ENCODE measurements around the gene SRD5A1. TPM values are rescaled to one million over a fixed set of nuclear protein-coding genes. Genes with fewer than 3 reads are reported as not detected.

SRD5A1 gene
- total RNA-seq, 4 donors from 2014 or later = 9.0 to 79.8 (median 17.0) TPM

DNA sequence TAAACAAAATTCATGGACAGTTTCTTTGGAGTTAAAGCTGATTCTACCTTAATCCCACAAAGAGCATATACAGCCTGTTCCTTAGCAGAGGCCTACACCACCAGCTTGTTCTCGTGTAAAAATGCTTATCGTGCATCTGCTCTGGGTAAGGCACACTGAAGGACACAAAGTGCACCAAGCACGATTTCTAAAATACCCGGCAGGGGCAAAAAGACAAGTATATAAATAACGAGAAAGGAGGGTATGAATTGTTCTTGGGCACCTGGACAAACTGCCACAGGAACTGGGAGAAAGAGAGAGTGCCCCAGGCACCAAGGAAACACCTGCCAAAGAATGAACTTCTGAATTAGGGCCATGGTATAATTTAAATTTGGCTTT, 25.7 kb upstream of the SRD5A1 start:
- in situ Hi-C loops (cut with MboI; ENCODE audit: low pct_ligation_motif_present in 1 of 4, low pct_unique_long_range_greater_than_20kb in 1 of 4, low sequenced_read_pairs in 3 of 4) = loop anchor here in 1 of 4 donors (25.0 kb wide), 1 partner anchor 130 kb away; no protein-coding TSS in a partner anchor
- TF ChIP-seq POLR2A (IDR thresholded peaks at IDR 0.05) (no peak), POLR2AphosphoS5 (IDR thresholded peaks at IDR 0.05) (no peak), EP300 (IDR thresholded peaks at IDR 0.05; ENCODE audit: low read depth) (no peak)
- TF ChIP-seq, protein P1, sequence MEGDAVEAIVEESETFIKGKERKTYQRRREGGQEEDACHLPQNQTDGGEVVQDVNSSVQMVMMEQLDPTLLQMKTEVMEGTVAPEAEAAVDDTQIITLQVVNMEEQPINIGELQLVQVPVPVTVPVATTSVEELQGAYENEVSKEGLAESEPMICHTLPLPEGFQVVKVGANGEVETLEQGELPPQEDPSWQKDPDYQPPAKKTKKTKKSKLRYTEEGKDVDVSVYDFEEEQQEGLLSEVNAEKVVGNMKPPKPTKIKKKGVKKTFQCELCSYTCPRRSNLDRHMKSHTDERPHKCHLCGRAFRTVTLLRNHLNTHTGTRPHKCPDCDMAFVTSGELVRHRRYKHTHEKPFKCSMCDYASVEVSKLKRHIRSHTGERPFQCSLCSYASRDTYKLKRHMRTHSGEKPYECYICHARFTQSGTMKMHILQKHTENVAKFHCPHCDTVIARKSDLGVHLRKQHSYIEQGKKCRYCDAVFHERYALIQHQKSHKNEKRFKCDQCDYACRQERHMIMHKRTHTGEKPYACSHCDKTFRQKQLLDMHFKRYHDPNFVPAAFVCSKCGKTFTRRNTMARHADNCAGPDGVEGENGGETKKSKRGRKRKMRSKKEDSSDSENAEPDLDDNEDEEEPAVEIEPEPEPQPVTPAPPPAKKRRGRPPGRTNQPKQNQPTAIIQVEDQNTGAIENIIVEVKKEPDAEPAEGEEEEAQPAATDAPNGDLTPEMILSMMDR (IDR thresholded peaks at IDR 0.05) = no peak
- H3K27ac ChIP-seq = no peak overlapping the region
- H3K27me3 ChIP-seq = no peaks in the 10 kb centered on the region
- 90 to 92% methylated on average over 5 of the region's 5 CpGs for WGBS, 2 donors (ENCODE audit: low coverage in 1 of 2)
- no peaks in the 10 kb centered on the region for H3K9me3 ChIP-seq
- no peak overlapping the region for H3K4me3 ChIP-seq
- intact Hi-C loops (cut with DNase I; ENCODE audit: low total_unique reads) = no loop called here
- H3K36me3 ChIP-seq = peaks cover 1 to 83% (median 38%) of the 10 kb centered on the region in 4 donors
- DNase-seq = no peak
- H3K4me1 ChIP-seq = no peaks in the 10 kb centered on the region

DNA sequence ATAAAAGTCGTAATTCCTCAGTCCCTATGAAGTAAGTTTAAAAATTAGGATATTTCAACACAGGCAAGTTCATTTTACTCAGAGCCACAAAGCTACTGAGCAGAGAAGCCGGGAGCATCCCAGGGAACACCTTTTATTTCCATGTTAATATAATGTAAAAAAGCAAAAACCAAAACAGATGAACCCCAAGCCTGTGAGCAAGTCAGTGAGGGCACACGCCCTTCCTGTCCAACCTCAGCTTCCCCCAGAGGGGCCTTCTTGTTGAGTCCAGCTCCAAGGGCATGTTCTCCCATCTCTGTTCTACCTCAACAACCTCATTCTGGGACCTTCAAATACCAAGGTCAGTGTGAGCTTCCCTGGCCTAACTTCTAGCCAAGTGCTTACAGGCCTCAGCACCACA, 25.2 kb upstream of the SRD5A1 start:
- DNase-seq = no peak
- in situ Hi-C loops (cut with MboI; ENCODE audit: low pct_ligation_motif_present in 1 of 4, low pct_unique_long_range_greater_than_20kb in 1 of 4, low sequenced_read_pairs in 3 of 4) = loop anchor here in 1 of 4 donors (25.0 kb wide), 1 partner anchor 129 kb away; no protein-coding TSS in a partner anchor
- Histone ChIP-seq H3K4me1 (no peaks in the 10 kb centered on the region), H3K4me3 (no peak overlapping the region), H3K27me3 (no peaks in the 10 kb centered on the region), H3K36me3 (peaks cover 1 to 79% (median 36%) of the 10 kb centered on the region in 4 donors), H3K27ac (no peak overlapping the region), H3K9me3 (no peaks in the 10 kb centered on the region)
- intact Hi-C loops (cut with DNase I; ENCODE audit: low total_unique reads) = no loop called here
- TF ChIP-seq, protein P1 (IDR thresholded peaks at IDR 0.05) = no peak
- TF ChIP-seq POLR2A (IDR thresholded peaks at IDR 0.05) (no peak), EP300 (IDR thresholded peaks at IDR 0.05; ENCODE audit: low read depth) (no peak), POLR2AphosphoS5 (IDR thresholded peaks at IDR 0.05) (no peak)
- WGBS, 2 donors (ENCODE audit: low coverage in 1 of 2) = 86 to 97% methylated on average over 2 to 3 of the region's 3 CpGs

DNA sequence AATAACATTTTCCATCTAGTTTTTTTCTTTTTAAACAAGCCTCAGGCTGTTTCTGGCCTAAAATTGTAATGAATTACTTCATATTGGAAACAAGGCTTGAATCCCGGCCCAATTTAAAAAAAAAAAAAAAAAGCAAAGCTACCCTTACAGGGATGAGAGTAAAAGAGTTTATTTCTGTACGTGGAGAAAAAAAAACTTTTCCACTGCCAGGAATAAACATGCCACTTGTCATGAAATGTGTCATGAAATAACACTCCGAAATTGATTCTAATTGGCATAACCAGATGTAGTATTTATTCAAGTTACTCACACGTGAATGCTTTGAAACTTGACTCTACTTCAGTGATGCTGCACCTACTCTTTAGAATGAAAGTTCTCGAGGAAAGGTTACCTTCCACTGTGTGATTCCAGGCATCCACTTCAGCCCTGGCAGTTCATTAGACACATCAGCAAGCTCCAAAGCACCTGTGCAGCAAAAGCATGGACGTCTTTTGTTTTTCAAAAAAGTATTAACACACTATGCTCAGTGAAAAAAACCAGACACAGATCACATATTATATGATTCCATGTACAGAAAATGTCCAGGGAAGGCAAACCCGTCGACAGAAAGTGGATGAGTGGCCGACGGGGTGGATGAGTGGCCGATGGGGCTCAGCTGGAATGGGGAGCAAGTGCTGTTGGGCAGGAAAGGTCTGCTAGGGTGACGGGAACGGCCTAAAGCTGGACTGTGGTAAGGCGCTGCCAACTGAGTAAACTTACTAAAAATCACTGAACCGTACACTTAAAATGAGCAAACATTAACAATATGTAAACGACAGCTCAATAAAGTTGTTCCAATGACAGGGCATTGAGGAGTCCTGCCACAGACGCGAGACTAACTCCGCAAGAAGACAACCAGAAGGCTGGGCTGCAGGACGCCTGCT, 21.6 kb upstream of the SRD5A1 start:
- no peak overlapping the region for H3K4me3 ChIP-seq
- in situ Hi-C loops (cut with MboI; ENCODE audit: low pct_ligation_motif_present in 1 of 4, low pct_unique_long_range_greater_than_20kb in 1 of 4, low sequenced_read_pairs in 3 of 4) = loop anchor here in 1 of 4 donors (25.0 kb wide), 1 partner anchor 126 kb away; no protein-coding TSS in a partner anchor
- H3K9me3 ChIP-seq = no peaks in the 10 kb centered on the region
- no peak for DNase-seq
- no peaks in the 10 kb centered on the region for H3K27me3 ChIP-seq
- H3K36me3 ChIP-seq = peaks cover 1 to 76% (median 38%) of the 10 kb centered on the region in 4 donors
- TF ChIP-seq POLR2A (IDR thresholded peaks at IDR 0.05) (no peak), POLR2AphosphoS5 (IDR thresholded peaks at IDR 0.05) (no peak), EP300 (IDR thresholded peaks at IDR 0.05; ENCODE audit: low read depth) (no peak)
- TF ChIP-seq, protein P1 (IDR thresholded peaks at IDR 0.05) = no peak
- intact Hi-C loops (cut with DNase I; ENCODE audit: low total_unique reads) = no loop called here
- 82 to 90% methylated on average over 14 to 20 of the region's 20 CpGs for WGBS, 2 donors (ENCODE audit: low coverage in 1 of 2)
- H3K27ac ChIP-seq = no peak overlapping the region
- peaks cover 0 to 3% (median 0%) of the 10 kb centered on the region in 4 donors for H3K4me1 ChIP-seq

DNA sequence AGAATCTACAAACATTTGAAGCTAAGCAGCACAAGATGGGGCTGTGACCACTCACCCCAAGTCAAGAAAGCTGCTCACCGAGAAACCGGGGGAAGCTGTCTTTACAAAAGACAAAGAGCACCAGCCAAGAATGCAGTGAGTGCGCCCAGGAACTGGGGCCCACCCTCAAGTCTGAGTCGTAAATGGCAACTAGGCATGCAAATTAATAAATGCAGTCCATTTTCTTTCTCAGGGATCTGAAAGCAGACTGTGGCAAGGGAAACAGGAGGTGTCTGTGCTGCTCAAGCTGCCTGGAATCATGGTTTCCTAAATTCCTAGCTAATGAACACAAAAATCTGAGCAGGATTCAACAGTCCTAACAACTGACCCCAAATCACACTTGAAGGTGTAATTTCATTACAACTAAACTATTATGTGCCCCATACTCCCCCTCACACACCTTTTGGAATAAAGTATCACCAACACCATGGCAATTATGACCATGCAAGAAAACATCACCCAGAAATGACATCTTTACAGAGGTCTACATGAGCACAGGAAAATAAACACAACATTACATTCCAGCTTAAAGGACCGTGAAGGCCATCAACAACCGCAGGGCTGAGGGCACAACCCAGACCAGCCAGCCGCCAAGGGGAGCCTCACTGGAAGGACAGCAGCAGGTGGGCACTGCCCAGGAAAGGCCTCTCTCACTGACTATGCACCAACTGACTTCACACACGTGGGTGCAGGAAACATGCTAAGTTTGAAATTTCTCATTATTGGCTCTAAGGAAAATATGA, 18.0 kb upstream of the SRD5A1 start:
- peaks cover 0 to 75% (median 37%) of the 10 kb centered on the region in 4 donors for H3K36me3 ChIP-seq
- intact Hi-C loops (cut with DNase I; ENCODE audit: low total_unique reads) (no loop called here), in situ Hi-C loops (cut with MboI; ENCODE audit: low pct_ligation_motif_present in 1 of 4, low pct_unique_long_range_greater_than_20kb in 1 of 4, low sequenced_read_pairs in 3 of 4) (loop anchor here in 1 of 4 donors (25.0 kb wide), 1 partner anchor 122 kb away; no protein-coding TSS in a partner anchor)
- 80 to 83% methylated on average over 4 to 8 of the region's 8 CpGs for WGBS, 2 donors (ENCODE audit: low coverage in 1 of 2)
- no peak for DNase-seq
- H3K9me3 ChIP-seq = no peaks in the 10 kb centered on the region
- no peaks in the 10 kb centered on the region for H3K27me3 ChIP-seq
- TF ChIP-seq POLR2A (IDR thresholded peaks at IDR 0.05) (no peak), POLR2AphosphoS5 (IDR thresholded peaks at IDR 0.05) (no peak), EP300 (IDR thresholded peaks at IDR 0.05; ENCODE audit: low read depth) (no peak)
- TF ChIP-seq, protein P1 (IDR thresholded peaks at IDR 0.05) = no peak
- no peak overlapping the region for H3K27ac ChIP-seq
- H3K4me1 ChIP-seq = peaks cover 0 to 3% (median 0%) of the 10 kb centered on the region in 4 donors
- no peak overlapping the region for H3K4me3 ChIP-seq

Data from transverse colon (tissue), 4 donors.